SK-N-SH (cell line): ENCODE data around the gene PDLIM4. TPM values are rescaled to one million over a fixed set of nuclear protein-coding genes. Genes with fewer than 3 reads are reported as not detected.

Experiments used
- CTCF ChIA-PET: fragments of 300-600, 350-600 bp; formaldehyde crosslinking; extraction: SDS; loops from one replicate; lab custom pipeline; 2021; lab: Yijun Ruan, JAX
- POLR2A ChIA-PET: fragments of 350-600 bp; sonication (Branson Sonifier 250); formaldehyde crosslinking; extraction: SDS; loops from one replicate; lab custom pipeline; 2020; ENCODE audit warnings: antibody characterized with exemption, inconsistent platforms; lab: Yijun Ruan, JAX
- DNase-seq: peaks from one replicate; pipeline ENCODE4 v3.0.0; 2012
- H2AFZ ChIP-seq: fragments of 200-600 bp; sonication (generic); 2 replicates; pipeline ENCODE4 v1.8.1; 2016; ENCODE audit warnings: antibody characterized with exemption, mild to moderate bottlenecking, low read depth
- H3F3A ChIP-seq: fragments of 200-600 bp; sonication (generic); replicated peaks from 2 replicates; pipeline ENCODE3; 2016; ENCODE audit warnings: antibody characterized with exemption, mild to moderate bottlenecking; ENCODE audit not compliant: insufficient read depth
- H3K27ac ChIP-seq, 2 experiments: fragments of 200-500 bp in 1 of 2; fragments of 200-600 bp in 1 of 2; sonication (Bioruptor generic) in 1 of 2; sonication (generic), shearing (Covaris generic) in 1 of 2; 2 replicates each; pipeline versions ENCODE4 v1.5.1 to v1.6.1; 2014 to 2016; ENCODE audit warnings: low read depth in 2 of 2, inconsistent platforms in 1 of 2, low read length in 1 of 2, mild to moderate bottlenecking in 1 of 2, mixed read lengths in 1 of 2
- H3K27me3 ChIP-seq: fragments of 200-600 bp; sonication (generic), shearing (Covaris generic); 2 replicates; pipeline ENCODE4 v1.6.1; 2016; ENCODE audit warnings: mixed run types; ENCODE audit not compliant: insufficient read depth
- H3K36me3 ChIP-seq, 2 experiments: fragments of 200-500 bp in 1 of 2; fragments of 200-600 bp in 1 of 2; sonication (Bioruptor generic) in 1 of 2; sonication (generic) in 1 of 2; replicated peaks in 1 of 2; 2 replicates each; pipeline versions ENCODE3 to v1.5.1; 2014 to 2016; ENCODE audit warnings: low read length in 1 of 2, mild to moderate bottlenecking in 1 of 2; ENCODE audit not compliant: insufficient read depth in 2 of 2, control insufficient read depth in 1 of 2
- H3K4me1 ChIP-seq, 2 experiments: fragments of 200-500 bp in 1 of 2; fragments of 200-600 bp in 1 of 2; sonication (Bioruptor generic) in 1 of 2; sonication (generic), shearing (Covaris generic) in 1 of 2; 2 replicates each; pipeline versions ENCODE4 v1.5.1 to v1.6.1; 2014 to 2016; ENCODE audit warnings: low read depth in 1 of 2, low read length in 1 of 2, mixed run types in 1 of 2; ENCODE audit not compliant: insufficient read depth in 2 of 2, control insufficient read depth in 1 of 2
- H3K4me2 ChIP-seq: fragments of 200-600 bp; sonication (generic), shearing (Covaris generic); 2 replicates; pipeline ENCODE4 v1.6.1; 2017; ENCODE audit warnings: mixed run types
- H3K4me3 ChIP-seq, 2 experiments: fragments of 200-500 bp in 1 of 2; fragments of 200-600 bp in 1 of 2; sonication (Bioruptor generic) in 1 of 2; sonication (generic), shearing (Covaris generic) in 1 of 2; 2 replicates each; pipeline versions ENCODE4 v1.5.1 to v1.8.1; 2014 to 2016; ENCODE audit warnings: low read depth in 2 of 2, inconsistent platforms in 1 of 2, low read length in 1 of 2, mild to moderate bottlenecking in 1 of 2, mixed read lengths in 1 of 2, moderate library complexity in 1 of 2
- H3K79me2 ChIP-seq: fragments of 200-600 bp; sonication (generic); 2 replicates; pipeline ENCODE4 v1.8.1; 2017; ENCODE audit warnings: mild to moderate bottlenecking; ENCODE audit not compliant: insufficient read depth
- H3K9ac ChIP-seq: fragments of 200-600 bp; sonication (generic); 2 replicates; pipeline ENCODE4 v1.6.1; 2017; ENCODE audit warnings: mixed run types
- H3K9me2 ChIP-seq: fragments of 200-600 bp; sonication (generic); 2 replicates; pipeline ENCODE4 v1.6.1; 2017; ENCODE audit warnings: mixed run types
- H3K9me3 ChIP-seq: fragments of 200-600 bp; sonication (generic); 2 replicates; pipeline ENCODE4 v1.6.1; 2017; ENCODE audit warnings: mixed run types, mild to moderate bottlenecking, moderate library complexity
- H4K20me1 ChIP-seq: fragments of 200-600 bp; sonication (generic); 2 replicates; pipeline ENCODE4 v1.6.1; 2017; ENCODE audit warnings: mild to moderate bottlenecking, mixed run types; ENCODE audit not compliant: insufficient read depth
- EZH2phosphoT487 ChIP-seq: fragments of 200-600 bp; sonication (generic); IDR thresholded peaks from 2 replicates; pipeline ENCODE4 v1.6.1; 2017; ENCODE audit warnings: low read depth, mixed run types, mild to moderate bottlenecking, antibody characterized with exemption, moderate library complexity, borderline replicate concordance
- FOSL2 ChIP-seq: IDR thresholded peaks from 2 replicates; pipeline ENCODE4 v1.4.0; 2012; ENCODE audit warnings: low read depth, mild to moderate bottlenecking, moderate library complexity, borderline replicate concordance
- FOXM1 ChIP-seq: IDR thresholded peaks from 2 replicates; pipeline ENCODE4 v1.4.0; 2012; ENCODE audit warnings: low read depth, mild to moderate bottlenecking
- IRF3 ChIP-seq: fragments of 150-350 bp; IDR thresholded peaks from 2 replicates; pipeline ENCODE4 v1.6.1; 2016; ENCODE audit warnings: mild to moderate bottlenecking, low read depth, low read length
- MAX ChIP-seq: IDR thresholded peaks from 2 replicates; pipeline ENCODE4 v1.4.0; 2012; ENCODE audit warnings: low read depth
- MEF2A ChIP-seq: IDR thresholded peaks from 2 replicates; pipeline ENCODE4 v1.4.0; 2012; ENCODE audit warnings: low read depth, borderline replicate concordance
- MXI1 ChIP-seq: IDR thresholded peaks from 2 replicates; pipeline ENCODE4 v1.6.1; 2012; ENCODE audit warnings: mild to moderate bottlenecking, low read depth, low read length, improper control_type of control experiment
- NFIC ChIP-seq: IDR thresholded peaks from 2 replicates; pipeline ENCODE4 v1.4.0; 2012; ENCODE audit warnings: borderline replicate concordance
- NRF1 ChIP-seq: IDR thresholded peaks from 2 replicates; pipeline ENCODE4 v1.6.1; 2012; ENCODE audit warnings: low read depth, mild to moderate bottlenecking, low read length
- PBX3 ChIP-seq: IDR thresholded peaks from 2 replicates; pipeline ENCODE4; 2012
- RAD21 ChIP-seq: IDR thresholded peaks from 2 replicates; pipeline ENCODE4 v1.6.1; 2012; ENCODE audit warnings: mild to moderate bottlenecking, low read length
- RCOR1 ChIP-seq: fragments of 150-350 bp; IDR thresholded peaks from 2 replicates; pipeline ENCODE4 v1.6.1; 2017; ENCODE audit warnings: antibody characterized with exemption, low read length
- REST ChIP-seq: IDR thresholded peaks from 2 replicates; pipeline ENCODE4 v1.6.1; 2012; ENCODE audit warnings: mild to moderate bottlenecking, low read depth, low read length, moderate library complexity
- RFX5 ChIP-seq: IDR thresholded peaks from 2 replicates; pipeline ENCODE4 v1.6.1; 2012; ENCODE audit warnings: mild to moderate bottlenecking, improper control_type of control experiment, low read length
- RXRA ChIP-seq: IDR thresholded peaks from 2 replicates; pipeline ENCODE4 v1.4.0; 2012; ENCODE audit warnings: low read depth, mild to moderate bottlenecking, borderline replicate concordance
- SIN3A ChIP-seq: IDR thresholded peaks from 2 replicates; pipeline ENCODE4 v1.6.1; 2012; ENCODE audit warnings: low read depth, mild to moderate bottlenecking, low read length, moderate library complexity, borderline replicate concordance
- TAF1 ChIP-seq: IDR thresholded peaks from 2 replicates; pipeline ENCODE4 v1.6.1; 2012; ENCODE audit warnings: low read depth, mild to moderate bottlenecking, low read length, moderate library complexity, borderline replicate concordance
- TCF12 ChIP-seq: IDR thresholded peaks from 2 replicates; pipeline ENCODE4 v1.4.0; 2012
- TEAD4 ChIP-seq: IDR thresholded peaks from 2 replicates; pipeline ENCODE4 v1.4.0; 2012; ENCODE audit warnings: mild to moderate bottlenecking, borderline replicate concordance; ENCODE audit not compliant: insufficient read depth
- USF1 ChIP-seq: IDR thresholded peaks from 2 replicates; pipeline ENCODE4 v1.4.0; 2012; ENCODE audit warnings: low read depth, borderline replicate concordance
- YY1 ChIP-seq: IDR thresholded peaks from 2 replicates; pipeline ENCODE4 v1.4.0; 2012; ENCODE audit warnings: low read depth, mild to moderate bottlenecking
- ZBTB33 ChIP-seq: IDR thresholded peaks from 2 replicates; pipeline ENCODE4 v1.4.0; 2012; ENCODE audit warnings: low read depth, borderline replicate concordance
- WGBS: methylation state at CpG from one replicate; pipeline ENCODE4 v1.1.6; 2017; ENCODE audit warnings: low lambda C conversion rate; 5-methylcytosine and 5-hydroxymethylcytosine counted together
- polyA plus RNA-seq, 3 experiments: library from polyadenylated mRNA; depleted of rRNA; stranded (reverse); fragments of >200 nt; gene quantifications; 2 replicates each; pipeline ENCODE4 v1.2.3, GENCODE V29; 2012

The PDLIM4 gene
- polyA plus RNA-seq, 1 of the 3 experiments (the other 2 are of a cell fraction) = 57.1 TPM

- no peaks in the 10 kb centered on the region for H4K20me1 ChIP-seq
- ChIA-PET POLR2A (interaction anchor here (0.8 to 3.4 kb wide), 6 partner anchors 9 to 61 kb away, joined by 3 to 19 read pairs (median 6); partner anchors contain the start of gene PDLIM4), CTCF (interaction anchor here (1.0 to 3.6 kb wide), 5 partner anchors 12 to 57 kb away, joined by 3 to 15 read pairs (median 7); no protein-coding TSS in a partner anchor)
- peak overlapping the region; percentile 87 for H3K9ac ChIP-seq
- no peaks in the 10 kb centered on the region for H3K27me3 ChIP-seq
- H3K79me2 ChIP-seq = peaks cover 27% of the 10 kb centered on the region
- DNase-seq = no peak
- no peaks in the 10 kb centered on the region for H3K9me2 ChIP-seq
- peak overlapping the region; percentile 88 for H2AFZ ChIP-seq
- under 1% methylated on average over 13 of the region's 50 CpGs for WGBS
- H3K36me3 ChIP-seq = no peaks in the 10 kb centered on the region
- peaks cover 9 to 25% of the 10 kb centered on the region in 2 experiments; a peak in 2 of 4 replicates for H3K4me1 ChIP-seq
- peak overlapping the region; percentile 98 for H3K4me2 ChIP-seq
- H3K4me3 ChIP-seq = peak overlapping the region; percentile 64 to 87
- H3F3A ChIP-seq = peaks cover 11% of the 10 kb centered on the region
- peak overlapping the region; percentile 95 to 99; a peak in 3 of 4 replicates for H3K27ac ChIP-seq
- H3K9me3 ChIP-seq = no peaks in the 10 kb centered on the region
- no peak for TF ChIP-seq USF1
- TF ChIP-seq NRF1 = no peak
- no peak for TF ChIP-seq PBX3
- TF ChIP-seq NFIC = no peak
- no peak for TF ChIP-seq RFX5
- no peak for TF ChIP-seq ZBTB33
- peak; percentile 70 for TF ChIP-seq MAX
- no peak for TF ChIP-seq TEAD4
- TF ChIP-seq EZH2phosphoT487 = no peak
- TF ChIP-seq TAF1 = no peak
- TF ChIP-seq FOSL2 = peak; percentile 92
- TF ChIP-seq IRF3 = no peak
- TF ChIP-seq REST = no peak; the same call in 1 of the 2 replicates
- TF ChIP-seq MEF2A = no peak
- no peak for TF ChIP-seq YY1
- no peak for TF ChIP-seq RXRA
- TF ChIP-seq FOXM1 = no peak
- TF ChIP-seq TCF12 = peak; percentile 69
- no peak for TF ChIP-seq MXI1
- no peak for TF ChIP-seq RCOR1
- TF ChIP-seq SIN3A = 0 out of 2 replicates have a peak, but pooled peaks have one; percentile 29
- no peak for TF ChIP-seq RAD21
These were observed 37.4 kb downstream of the PDLIM4 start for GRCh38 chr5:132294728-132295504.
